ENCODE data around the gene CLDN34.

CLDN34 gene

DNA sequence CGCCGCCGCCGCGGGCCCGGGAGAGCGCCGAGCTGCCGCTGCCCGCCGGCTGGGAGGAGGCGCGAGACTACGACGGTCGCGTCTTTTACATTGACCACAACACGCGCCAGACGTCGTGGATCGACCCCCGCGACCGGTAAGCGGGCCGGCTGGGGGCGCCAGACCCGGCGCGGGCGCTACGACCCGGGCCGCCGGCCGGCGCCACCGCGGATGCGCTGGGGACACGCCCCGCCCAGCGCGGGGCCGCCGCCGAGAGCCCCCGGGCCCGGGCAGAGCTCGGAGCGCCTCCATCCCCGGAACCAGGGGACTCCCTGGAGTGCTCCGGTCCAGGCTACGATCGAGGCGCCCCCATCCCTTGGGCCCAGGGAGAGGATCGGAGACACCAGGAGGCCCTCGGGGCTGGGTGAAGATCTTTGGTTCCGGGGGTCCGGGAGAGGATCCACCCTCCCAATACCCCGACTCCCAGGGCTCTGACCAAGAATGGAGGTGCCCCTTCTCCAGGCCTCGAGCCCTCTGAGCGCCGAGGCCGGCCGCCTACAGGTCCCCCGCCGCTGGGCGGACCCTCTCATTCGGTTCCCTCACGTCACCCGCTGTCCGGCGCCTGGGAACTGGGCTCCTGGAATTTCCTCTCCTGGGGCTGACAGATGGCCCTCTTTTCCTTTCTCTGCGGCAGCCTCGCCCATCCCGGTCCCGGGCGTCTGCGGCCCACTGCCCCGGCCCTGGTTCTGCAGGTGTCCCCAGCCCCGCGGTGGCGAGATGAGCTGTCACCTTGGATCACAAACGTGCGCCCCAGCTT, 48.8 kb downstream of the CLDN34 start:
- peak; percentile 2 for TF ChIP-seq POLR2A (IDR thresholded peaks at IDR 0.05; ENCODE audit: low read length)
- no peak for TF ChIP-seq GATA1 (IDR thresholded peaks at IDR 0.05; ENCODE audit: low read depth, low read length)
- peak; percentile 25 to 58 for DNase-seq

- no peak for TF ChIP-seq POLR2A (IDR thresholded peaks at IDR 0.05; ENCODE audit: low read length)
- no peak for TF ChIP-seq GATA1 (IDR thresholded peaks at IDR 0.05; ENCODE audit: low read depth, low read length)
- peak in 1 of 2 experiments; percentile 32 for DNase-seq
These were observed 49.5 kb downstream of the CLDN34 start for GRCh38 chrX:10016519-10017132.

GRCh38 chrX:10017872-10018271, 50.7 kb downstream of the CLDN34 start:
- no peak for DNase-seq
- TF ChIP-seq POLR2A (IDR thresholded peaks at IDR 0.05; ENCODE audit: low read length) (no peak), GATA1 (IDR thresholded peaks at IDR 0.05; ENCODE audit: low read depth, low read length) (no peak)

All from erythroblast (primary cell).